Renal cortical epithelial cell (primary cell): ENCODE results near the gene TAF1B. TPM values are rescaled to one million over a fixed set of nuclear protein-coding genes. Genes with fewer than 3 reads are reported as not detected.

Source experiments
- DNase-seq: peaks from one replicate; pipeline ENCODE4 v3.0.0-alpha.2; 2011; ENCODE audit warnings: low read depth
- total RNA-seq: library from RNA; depleted of rRNA; stranded (reverse); fragments of >200 nt; gene quantifications from 2 replicates; pipeline ENCODE4 v1.2.3, GENCODE V29; 2014

Gene TAF1B
- total RNA-seq, 1 donor from 2014 or later: 30.5 TPM

GRCh38 chr2:9939587-9940485, 96.6 kb downstream of the TAF1B start:
- no peak for DNase-seq

GRCh38 chr2:9941196-9941995, 98.1 kb downstream of the TAF1B start:
- DNase-seq: peak; percentile 59

GRCh38 chr2:9941996-9942390, 98.7 kb downstream of the TAF1B start:
- DNase-seq: no peak

- no peak for DNase-seq
Observed at GRCh38 chr2:9944330-9944758, 101.1 kb downstream of the TAF1B start.

- DNase-seq: no peak
Observed at GRCh38 chr2:9945596-9945995, 102.3 kb downstream of the TAF1B start.

- no peak for DNase-seq
Observed at GRCh38 chr2:9946076-9946475, 102.8 kb downstream of the TAF1B start.

- no peak for DNase-seq
Observed at GRCh38 chr2:9946818-9947217, 103.5 kb downstream of the TAF1B start.

GRCh38 chr2:9948721-9949120, 105.4 kb downstream of the TAF1B start:
- no peak for DNase-seq

GRCh38 chr2:9949239-9949991, 106.1 kb downstream of the TAF1B start:
- DNase-seq: no peak

- DNase-seq: no peak
Observed at GRCh38 chr2:9949992-9950520, 106.8 kb downstream of the TAF1B start.

GRCh38 chr2:9950521-9951271, 107.4 kb downstream of the TAF1B start:
- DNase-seq: no peak

GRCh38 chr2:9951272-9951521, 107.9 kb downstream of the TAF1B start:
- DNase-seq: no peak

- DNase-seq: peak; percentile 50
Observed at GRCh38 chr2:9951522-9952285, 108.4 kb downstream of the TAF1B start, which contains the start of gene GRHL1. TSS of gene GRHL1 (plus strand) at chr2:9951693. CDS start at chr2:9951834, 141 bp downstream.

GRCh38 chr2:9952286-9952737, 109.0 kb downstream of the TAF1B start:
- no peak for DNase-seq

- no peak for DNase-seq
Observed at GRCh38 chr2:9952856-9953503, 109.7 kb downstream of the TAF1B start.

- DNase-seq: no peak
Observed at GRCh38 chr2:9954136-9954535, 110.9 kb downstream of the TAF1B start.

GRCh38 chr2:9958057-9958456, 114.8 kb downstream of the TAF1B start:
- no peak for DNase-seq

GRCh38 chr2:9959262-9959661, 116.0 kb downstream of the TAF1B start:
- DNase-seq: no peak

GRCh38 chr2:9961013-9961412, 117.7 kb downstream of the TAF1B start:
- DNase-seq: no peak
